ENCODE measurements around the gene CASP2. TPM values are rescaled to one million over a fixed set of nuclear protein-coding genes. Genes with fewer than 3 reads are reported as not detected.

The CASP2 gene
- total RNA-seq, 2 experiments from 2014 or later: 117 to 129 TPM

DNA sequence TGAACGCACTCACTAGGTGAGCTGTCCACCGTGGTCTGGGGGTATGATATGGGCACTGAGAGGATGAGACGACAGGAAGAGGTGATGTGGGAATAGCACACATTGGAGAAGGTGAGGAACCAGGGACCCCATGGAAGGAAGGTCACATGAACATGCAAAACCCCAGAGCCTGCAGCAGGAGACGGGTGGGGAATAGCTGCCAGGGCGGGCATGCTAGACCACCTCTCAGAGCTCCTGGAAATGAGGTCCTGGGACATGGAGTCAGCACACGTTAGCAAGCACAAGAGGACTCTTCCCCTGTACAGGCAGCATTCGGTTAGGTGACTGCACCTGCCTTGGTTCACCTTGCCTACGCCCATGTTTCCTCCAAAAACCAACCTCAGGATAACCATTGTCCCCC lies 66.2 kb downstream of the CASP2 start:
- no peaks in the 10 kb centered on the region for H3K36me3 Mint-ChIP-seq
- DNase-seq (no peak), ATAC-seq (no peak)
- CTCF ChIA-PET: interaction anchor here (0.6 to 1.0 kb wide), 2 partner anchors 9 to 15 kb away, joined by 3 to 4 read pairs; no protein-coding TSS in a partner anchor
- no peaks in the 10 kb centered on the region for H3K4me1 Mint-ChIP-seq
- no peak overlapping the region for H3K27ac Mint-ChIP-seq
- peaks cover under 1% of the 10 kb centered on the region for H3K27me3 Mint-ChIP-seq
- H3K9me3 Mint-ChIP-seq (ENCODE audit: low read depth): no peaks in the 10 kb centered on the region
- no peak overlapping the region for H3K4me3 Mint-ChIP-seq

- DNase-seq: no peak
- CTCF ChIA-PET: interaction anchor here (1.0 to 1.2 kb wide), 3 partner anchors 8 to 114 kb away, joined by 3 to 4 read pairs (median 4); no protein-coding TSS in a partner anchor
- Mint-ChIP-seq H3K9me3 (ENCODE audit: low read depth) (no peaks in the 10 kb centered on the region), H3K4me1 (no peaks in the 10 kb centered on the region), H3K27me3 (peaks cover 5% of the 10 kb centered on the region), H3K27ac (no peak overlapping the region), H3K36me3 (no peaks in the 10 kb centered on the region), H3K4me3 (no peak overlapping the region)
- no peak for ATAC-seq
These were observed 66.8 kb downstream of the CASP2 start for GRCh38 chr7:143354965-143355364.

DNA sequence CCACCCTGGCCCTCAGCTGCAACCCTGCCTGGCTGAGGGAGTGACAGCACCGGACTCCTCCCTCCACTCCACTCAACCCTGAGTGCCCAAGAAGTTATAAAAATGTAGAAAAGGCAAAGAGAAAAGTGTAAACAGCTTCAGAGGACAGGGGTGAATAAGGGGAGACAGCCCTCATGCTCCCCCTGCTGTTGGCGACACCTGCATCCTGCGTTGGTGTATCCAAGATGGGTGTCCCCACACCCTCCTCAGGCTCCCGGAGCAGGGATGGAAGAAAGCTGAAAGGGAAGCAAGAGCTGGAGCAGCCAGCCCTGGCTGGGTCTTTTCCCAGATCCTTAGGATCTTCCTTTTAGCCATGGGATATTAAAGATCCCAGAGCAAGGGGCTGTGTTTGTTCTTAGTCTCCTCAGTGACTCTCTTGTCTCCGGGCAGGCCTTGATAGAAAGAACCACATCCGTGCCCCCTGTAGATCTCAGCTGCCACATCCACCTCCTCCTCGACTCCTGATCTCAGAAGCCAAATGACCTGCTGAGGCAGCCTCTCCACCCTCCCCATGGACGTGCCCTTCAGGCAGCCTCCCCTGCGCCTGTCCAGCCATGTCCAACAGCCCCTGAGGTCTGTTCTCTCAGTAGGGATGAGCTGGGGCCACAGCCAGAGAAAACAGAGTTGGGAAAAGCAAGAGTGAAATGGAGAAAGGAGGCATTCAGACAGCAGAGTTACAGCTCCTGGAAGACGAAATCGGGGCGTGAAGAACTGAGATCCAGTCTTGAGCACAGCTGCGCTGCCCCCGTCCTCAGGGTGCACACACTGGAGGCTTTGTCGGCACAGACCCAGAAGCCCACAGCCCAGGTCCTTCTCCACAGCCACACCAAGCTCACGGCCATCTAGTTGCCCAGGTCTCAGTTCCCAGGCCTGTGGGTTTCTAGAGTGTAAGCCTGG lies 67.6 kb downstream of the CASP2 start:
- Mint-ChIP-seq H3K27me3 (peaks cover 11% of the 10 kb centered on the region), H3K9me3 (ENCODE audit: low read depth) (no peaks in the 10 kb centered on the region), H3K4me3 (no peak overlapping the region), H3K36me3 (no peaks in the 10 kb centered on the region), H3K27ac (no peak overlapping the region), H3K4me1 (no peaks in the 10 kb centered on the region)
- CTCF ChIA-PET: interaction anchor here (1.0 to 1.4 kb wide), 3 partner anchors 9 to 115 kb away, joined by 3 to 6 read pairs (median 4); no protein-coding TSS in a partner anchor
- ATAC-seq: no peak
- DNase-seq: no peak

DNA sequence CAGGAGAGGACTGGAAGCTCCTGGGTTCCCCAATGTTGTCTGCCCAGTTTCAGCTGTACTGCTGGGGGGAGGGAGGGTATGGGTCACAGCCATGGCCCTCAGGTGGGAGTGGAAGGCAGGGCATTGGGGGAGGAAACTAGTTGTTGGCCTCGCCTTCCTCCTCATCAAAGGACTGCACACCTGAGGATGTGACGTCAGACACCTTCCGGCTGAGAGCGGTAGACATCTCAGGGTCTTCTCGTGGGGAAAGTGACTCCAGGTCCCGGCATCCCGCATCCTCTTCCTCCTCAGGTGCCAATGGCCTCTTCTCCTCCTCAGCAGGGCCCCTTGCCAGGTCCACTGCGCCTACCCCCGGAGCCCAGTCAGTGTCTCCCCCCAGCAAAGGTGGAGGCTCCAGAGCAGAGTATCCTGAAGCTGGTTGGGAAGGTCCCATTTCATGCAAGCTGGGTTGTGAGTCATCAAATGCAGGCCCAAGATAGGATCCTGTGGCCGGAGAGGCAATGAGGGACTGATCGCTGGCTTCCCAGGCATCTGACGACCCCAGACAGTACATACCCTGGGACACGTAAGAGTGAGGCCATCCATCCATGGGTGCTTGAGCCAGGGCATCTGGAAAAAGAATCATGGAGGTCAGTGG lies 68.4 kb downstream of the CASP2 start:
- no peaks in the 10 kb centered on the region for H3K36me3 Mint-ChIP-seq
- H3K4me3 Mint-ChIP-seq: no peak overlapping the region
- DNase-seq (no peak), ATAC-seq (no peak)
- CTCF ChIA-PET: interaction anchor here (1.2 to 1.4 kb wide), 2 partner anchors 10 to 11 kb away, joined by 4 to 6 read pairs; no protein-coding TSS in a partner anchor
- no peaks in the 10 kb centered on the region for H3K4me1 Mint-ChIP-seq
- H3K9me3 Mint-ChIP-seq (ENCODE audit: low read depth): no peaks in the 10 kb centered on the region
- peaks cover 17% of the 10 kb centered on the region for H3K27me3 Mint-ChIP-seq
- no peak overlapping the region for H3K27ac Mint-ChIP-seq

Other genes starting within 250 kb of the CASP2 start
- not detected for gene OR6V1, start 236.0 kb upstream of the CASP2 start, total RNA-seq
- not detected for gene PIP, start 156.3 kb upstream of the CASP2 start, total RNA-seq
- not detected for gene TAS2R39, start 104.9 kb upstream of the CASP2 start, total RNA-seq
- gene TAS2R40, start 66.3 kb upstream of the CASP2 start, total RNA-seq: not detected
- 100 to 1,000 TPM; 335 to 436 TPM for gene GSTK1, start 24.9 kb upstream of the CASP2 start, total RNA-seq
- gene TMEM139, start 3.4 kb upstream of the CASP2 start, total RNA-seq: 1 to 10 TPM in 1 of 2 experiments, under 1 TPM in 1; 0.41 to 1.7 TPM
- under 1 TPM; 0.09 TPM for gene CLCN1, start 27.8 kb downstream of the CASP2 start, total RNA-seq
- 1 to 10 TPM; 2.3 to 2.6 TPM for gene FAM131B, start 74.4 kb downstream of the CASP2 start, total RNA-seq
- gene ZYX, start 93.0 kb downstream of the CASP2 start, total RNA-seq: 100 to 1,000 TPM; 173 to 212 TPM
- gene EPHA1, start 120.5 kb downstream of the CASP2 start, total RNA-seq: 1 to 10 TPM in 1 of 2 experiments, under 1 TPM in 1; 0.47 to 1.6 TPM
- not detected for gene TAS2R60, start 155.1 kb downstream of the CASP2 start, total RNA-seq
- not detected for gene TAS2R41, start 189.5 kb downstream of the CASP2 start, total RNA-seq